T-helper 1 cell treated with Interleukin-12 subunit alpha and Interleukin-12 subunit beta and Interleukin-4 antibody, amounts not matched to agents 30 ng/mL and 1 ng/mL, for 36 hours (primary cell): ENCODE data around the gene SLF1. TPM values are rescaled to one million over a fixed set of nuclear protein-coding genes. Genes with fewer than 3 reads are reported as not detected.

Experiments
- intact Hi-C: fragments of 100-400 bp; cut with micrococcal nuclease; formaldehyde crosslinking; loops from one replicate; pipeline ENCODE4 v1.15.1; 2024
- total RNA-seq: library from RNA; stranded (reverse); gene quantifications from 2 replicates; pipeline ENCODE4 v1.2.3, GENCODE V29; 2022

The SLF1 gene
- total RNA-seq, 1 donor from 2014 or later = 17.5 TPM

- intact Hi-C loops = loop anchor here (5.0 kb wide), 1 partner anchor 36 kb away; no protein-coding TSS in a partner anchor
These were observed 39.8 kb downstream of the SLF1 start for GRCh38 chr5:94658272-94658671.

DNA sequence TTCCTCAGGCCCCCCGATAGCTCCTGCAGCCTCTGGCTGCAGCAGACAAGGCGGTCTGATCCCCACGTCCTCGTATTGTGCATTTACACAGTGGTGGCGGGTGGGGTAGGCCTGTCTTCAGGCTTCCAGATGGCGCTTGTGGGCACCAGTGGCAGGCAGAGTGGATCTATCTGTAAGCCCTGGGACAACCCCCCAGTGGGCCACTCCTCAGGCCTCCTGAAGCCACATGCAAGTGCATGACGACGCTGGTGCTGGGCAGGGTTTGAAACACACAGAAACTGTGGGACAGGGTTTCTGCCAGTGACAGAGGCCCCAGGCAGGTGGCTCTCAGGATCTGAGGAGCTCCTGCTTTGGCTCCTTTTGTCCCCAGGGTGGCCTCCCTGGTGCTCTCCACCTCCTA lies 42.0 kb downstream of the SLF1 start:
- intact Hi-C loops = no loop called here

GRCh38 chr5:94661086-94661485 lies 42.6 kb downstream of the SLF1 start:
- intact Hi-C loops = no loop called here

DNA sequence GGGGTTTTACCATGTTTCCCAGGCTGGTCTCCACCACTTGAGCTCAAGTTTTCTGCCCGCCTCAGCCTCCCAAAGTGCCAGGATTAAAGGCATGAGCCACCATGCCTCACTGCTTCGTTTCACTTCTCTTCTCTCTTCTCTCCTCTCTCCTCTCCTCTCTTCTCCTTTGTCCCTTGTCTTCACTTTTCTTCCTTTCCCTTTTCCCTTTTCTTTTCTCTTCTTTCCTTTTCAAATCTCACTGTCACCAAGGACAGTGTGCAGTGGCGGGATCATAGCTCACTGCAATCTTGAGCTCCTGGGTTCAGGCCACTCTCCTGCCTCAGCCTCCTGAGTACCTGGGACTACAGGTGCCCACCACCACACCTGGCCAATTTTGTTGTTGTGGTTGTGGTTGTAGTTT lies 49.5 kb downstream of the SLF1 start:
- intact Hi-C loops = no loop called here

- intact Hi-C loops = no loop called here
These were observed 52.3 kb downstream of the SLF1 start for GRCh38 chr5:94670726-94671125.

- intact Hi-C loops = no loop called here
These were observed 54.3 kb downstream of the SLF1 start for GRCh38 chr5:94672746-94673145.

DNA sequence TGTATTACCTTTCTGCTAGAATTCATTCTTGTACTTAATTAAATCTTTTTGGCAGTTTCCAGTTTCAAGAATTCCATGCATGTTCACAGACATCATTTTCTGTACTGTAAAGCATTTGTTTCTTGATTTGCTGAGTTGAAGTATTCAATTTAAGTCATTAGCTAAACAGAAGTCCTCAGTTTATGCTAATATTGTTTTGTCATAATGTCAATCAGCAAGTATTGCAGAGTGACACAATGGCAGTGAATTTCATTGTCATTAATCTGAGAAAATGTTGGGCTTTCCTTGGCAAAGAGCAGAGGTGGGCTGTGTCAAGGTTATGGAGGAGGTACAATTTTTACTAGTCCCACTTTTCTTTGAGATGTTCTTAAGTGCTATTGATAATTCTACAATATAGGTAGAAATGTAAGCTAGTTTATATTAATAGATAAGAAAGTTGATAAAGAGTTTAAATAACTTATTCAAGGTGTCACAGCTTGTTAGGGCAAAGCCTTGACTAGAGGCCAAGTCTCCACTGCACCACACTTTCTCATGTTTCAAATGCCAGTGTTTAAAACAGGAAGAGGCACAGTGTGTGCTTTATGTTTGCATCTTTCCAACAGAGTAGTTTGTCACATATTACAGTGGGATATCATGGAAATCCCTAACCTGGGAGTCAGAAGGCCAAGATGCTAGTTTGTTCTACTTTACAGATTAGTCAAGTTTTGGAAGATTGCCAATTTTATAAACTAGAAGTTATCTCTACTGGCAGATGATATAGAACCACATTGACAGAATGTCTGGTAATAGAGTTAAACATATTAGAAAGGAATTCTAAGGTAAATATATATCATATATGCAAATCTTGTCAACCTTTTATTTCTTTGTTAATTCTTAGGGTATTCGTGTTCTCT lies 56.3 kb downstream of the SLF1 start:
- intact Hi-C loops = no loop called here

DNA sequence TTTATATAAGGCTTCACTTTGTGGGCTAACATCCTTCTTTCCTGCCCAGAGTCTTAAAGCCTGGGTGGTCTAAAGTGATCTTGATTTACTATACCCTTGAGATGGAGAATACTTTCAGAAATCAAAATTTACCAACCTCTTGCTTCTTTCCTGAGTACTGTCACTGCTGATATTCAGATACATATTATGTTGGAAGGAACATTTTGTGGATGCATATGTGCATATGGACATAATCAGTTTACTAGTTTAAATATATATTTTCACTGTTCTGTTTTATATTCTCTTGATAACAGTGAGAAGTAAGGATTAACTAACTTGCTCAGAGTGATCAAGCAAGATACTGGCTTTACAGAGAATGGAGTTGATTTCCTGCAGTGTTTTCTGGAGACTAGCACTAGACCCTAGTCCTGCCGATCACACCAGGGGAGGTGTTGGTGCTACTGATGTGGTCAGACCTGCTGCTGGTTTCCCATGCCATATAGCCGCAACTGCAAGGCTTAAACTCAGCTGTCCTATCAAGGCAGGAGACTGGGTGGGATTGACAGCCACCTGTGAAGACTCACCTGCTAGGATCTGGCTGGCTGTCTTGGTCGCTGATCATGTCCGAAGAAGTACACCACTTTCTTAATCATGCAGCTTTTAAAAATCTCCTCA lies 57.6 kb downstream of the SLF1 start:
- intact Hi-C loops = no loop called here

DNA sequence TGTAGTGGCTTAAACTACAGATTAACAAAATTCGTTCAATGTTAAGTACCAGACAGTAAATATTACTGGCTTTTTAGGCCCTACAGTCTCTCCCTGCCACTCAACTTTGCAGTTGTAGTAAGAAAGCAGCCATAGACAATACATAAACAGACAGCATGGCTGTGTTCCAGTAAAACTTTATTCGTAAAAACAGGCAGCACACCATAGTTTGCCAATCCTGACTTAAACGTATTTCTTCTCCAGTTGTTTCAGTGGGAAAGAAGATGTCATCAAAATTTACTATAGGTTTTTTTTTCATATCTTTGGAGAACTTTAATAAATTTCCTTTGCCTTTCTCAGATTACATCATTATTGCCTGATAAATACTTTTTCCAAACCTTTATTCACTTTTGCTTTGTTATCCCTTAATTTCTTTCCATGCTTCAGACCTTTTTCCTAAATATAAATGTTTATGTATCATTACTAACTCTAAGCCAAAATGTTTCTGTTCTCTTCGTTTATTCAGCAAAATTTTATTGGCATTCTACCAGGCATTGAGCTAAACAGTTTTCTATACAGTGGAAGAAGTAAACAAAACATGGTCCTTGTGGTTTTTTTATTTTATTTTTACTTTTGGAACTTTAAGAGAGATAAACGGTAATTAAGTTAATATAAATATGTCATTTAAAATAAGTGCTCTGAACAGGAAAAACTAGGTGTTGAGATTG lies 64.5 kb downstream of the SLF1 start:
- intact Hi-C loops = no loop called here

DNA sequence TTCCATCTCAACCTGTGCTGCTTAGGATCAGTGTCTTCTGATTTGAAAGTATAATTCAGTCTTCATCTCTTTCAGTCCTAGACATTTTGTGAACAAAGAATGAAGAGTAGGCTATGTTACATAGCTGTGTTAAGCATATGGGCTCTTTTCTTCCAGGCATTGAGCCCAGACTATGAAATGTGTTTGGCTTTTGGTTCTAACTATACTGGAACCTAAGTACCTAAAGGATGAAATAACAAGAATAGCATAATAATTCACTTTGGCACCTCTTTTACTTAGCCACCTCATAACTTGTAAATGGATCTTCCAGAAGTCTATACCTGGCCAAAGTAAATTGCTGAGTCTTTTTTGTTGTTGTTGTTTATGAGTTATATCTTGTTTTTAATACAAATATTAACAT lies 71.4 kb downstream of the SLF1 start:
- intact Hi-C loops = no loop called here

DNA sequence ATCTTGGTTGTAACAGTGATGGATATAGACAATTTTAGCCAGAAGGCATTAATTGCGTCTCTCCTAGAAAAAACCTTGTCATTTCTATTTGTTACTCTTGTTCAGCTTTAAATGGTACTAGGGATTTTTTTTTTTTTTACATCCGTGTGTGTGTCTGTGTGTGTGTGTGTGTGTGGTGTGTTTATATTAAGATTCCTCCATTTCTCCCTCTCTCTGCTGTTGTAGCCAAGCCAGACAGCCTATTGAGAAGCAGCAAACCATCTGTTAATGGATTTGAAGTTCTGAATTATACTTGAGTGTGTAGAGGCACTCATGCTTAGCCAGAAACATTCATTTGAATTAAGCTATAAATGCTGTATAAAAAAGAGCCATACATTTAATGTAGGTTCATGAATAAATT lies 72.3 kb downstream of the SLF1 start:
- intact Hi-C loops = no loop called here

GRCh38 chr5:94691291-94691690 lies 72.8 kb downstream of the SLF1 start:
- intact Hi-C loops = no loop called here

- intact Hi-C loops = loop anchor here (2.0 kb wide), 1 partner anchor 73 kb away; the partner anchor contains the start of genes KIAA0825 and SLF1
These were observed 73.5 kb downstream of the SLF1 start for GRCh38 chr5:94691949-94692348.

DNA sequence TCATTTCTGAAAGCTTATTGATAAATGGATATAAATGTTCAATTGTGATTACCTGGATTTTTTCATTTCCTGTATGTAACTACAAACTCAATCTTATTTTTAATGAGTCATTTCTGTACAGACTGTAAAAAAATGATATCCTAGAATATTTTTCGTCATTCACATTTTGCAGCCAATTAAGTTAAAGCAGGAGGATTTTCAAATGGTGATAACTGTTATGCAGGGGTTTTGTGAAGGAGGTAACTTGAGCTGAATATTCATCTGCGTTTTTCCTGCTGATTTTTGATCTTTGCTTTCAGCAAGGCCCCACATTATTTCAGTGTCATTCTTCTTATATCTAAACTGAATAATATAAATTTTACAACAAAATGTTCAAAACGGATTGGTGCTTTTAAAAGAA lies 74.1 kb downstream of the SLF1 start:
- intact Hi-C loops = loop anchor here (2.0 kb wide), 1 partner anchor 74 kb away; the partner anchor contains the start of genes KIAA0825 and SLF1

- intact Hi-C loops = loop anchor here (1.0 to 2.0 kb wide), 4 partner anchors 74 to 778 kb away; partner anchors contain the start of genes KIAA0825 and SLF1
These were observed 74.8 kb downstream of the SLF1 start for GRCh38 chr5:94693043-94693822.

DNA sequence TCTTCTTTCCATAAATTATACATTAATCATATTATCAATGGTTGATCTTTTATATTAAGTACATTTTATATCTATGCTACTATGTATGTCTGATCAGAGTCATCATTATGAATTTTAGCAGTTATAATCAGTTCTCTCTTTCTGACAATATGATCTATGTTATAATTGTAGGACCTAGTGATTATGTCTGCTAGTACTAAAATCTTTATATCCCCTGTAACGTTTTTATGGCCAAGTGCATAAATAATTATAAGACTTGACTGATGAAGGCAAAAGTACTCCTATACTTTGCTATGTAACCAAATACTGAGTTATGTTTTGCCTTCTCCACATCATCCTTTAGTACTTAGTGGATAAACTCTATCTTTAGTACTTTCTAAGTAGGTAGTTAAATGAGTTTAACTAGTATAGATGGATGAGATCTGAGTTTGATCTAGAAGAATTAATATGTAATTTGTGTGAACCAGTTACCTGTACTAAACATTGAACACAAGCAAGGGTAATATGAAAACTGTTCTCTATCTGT lies 75.4 kb downstream of the SLF1 start:
- intact Hi-C loops = loop anchor here (1.0 to 2.0 kb wide), 4 partner anchors 75 to 779 kb away; partner anchors contain the start of genes KIAA0825 and SLF1

- intact Hi-C loops = no loop called here
These were observed 76.2 kb downstream of the SLF1 start for GRCh38 chr5:94694671-94695070.

DNA sequence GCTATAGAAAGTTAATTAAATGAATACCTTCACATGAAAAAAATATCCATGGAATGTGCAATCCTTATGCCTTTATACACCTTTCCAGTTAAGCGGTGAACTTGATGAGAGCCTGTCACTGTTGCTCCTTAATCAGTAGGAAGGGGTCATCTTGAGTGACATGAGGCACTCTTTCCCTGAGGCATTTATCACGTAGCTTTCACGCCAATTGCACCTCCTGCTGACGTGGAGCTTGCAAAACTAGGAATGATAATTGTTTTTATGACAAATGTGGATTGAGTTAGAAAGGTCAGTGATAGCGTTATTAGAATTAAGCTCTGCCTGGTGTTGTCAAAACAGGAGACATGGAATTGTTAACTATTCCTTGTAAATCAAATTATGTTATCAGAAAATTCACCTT lies 79.7 kb downstream of the SLF1 start:
- intact Hi-C loops = no loop called here

DNA sequence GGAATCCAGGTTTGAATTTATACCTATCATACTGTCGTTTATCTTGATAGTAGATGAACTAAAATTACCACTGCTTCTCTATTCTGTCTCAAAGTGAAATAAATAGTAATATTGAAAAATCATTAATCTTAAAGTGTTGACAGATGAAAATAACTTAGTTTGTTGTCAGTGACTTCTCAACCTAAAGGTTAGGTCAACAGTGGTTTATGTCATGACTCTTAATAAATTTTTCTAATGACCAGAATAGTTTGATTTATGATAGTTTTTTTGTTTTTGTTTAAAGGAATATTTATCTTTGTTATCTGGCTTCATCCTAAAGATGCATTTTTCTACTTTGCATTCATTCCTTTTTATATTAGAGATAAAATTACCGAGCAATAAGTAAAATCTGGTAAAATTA lies 81.1 kb downstream of the SLF1 start:
- intact Hi-C loops = no loop called here

- intact Hi-C loops = loop anchor here (2.0 to 5.0 kb wide), 2 partner anchors 92 to 588 kb away; a partner anchor contains a TSS
These were observed 82.1 kb downstream of the SLF1 start for GRCh38 chr5:94700592-94700991.
